Measurements from ENCODE around the gene RENBP.
A peak's percentile ranks its signal among the peaks of the same experiment; 100 is the strongest.

- TF ChIP-seq CTCF (IDR thresholded peaks at IDR 0.05): peak in 1 of 7 experiments; percentile 2
- TF ChIP-seq POLR2A (IDR thresholded peaks at IDR 0.05): peak; percentile 33 to 79 (median 73)
Observed at GRCh38 chrX:153971450-153972367, 27.3 kb upstream of the RENBP start, which contains the start of gene HCFC1.

Measured in body of pancreas (tissue), 4 donors.